Transverse colon (tissue), 4 donors: ENCODE data around the gene SART3.

Experiments used
- EP300 ChIP-seq: sonication (generic); formaldehyde crosslinking; IDR thresholded peaks from one replicate; pipeline ENCODE4 v1.6.1; 2017; ENCODE audit warnings: antibody characterized with exemption, low read depth
- POLR2A ChIP-seq: fragments of 450-650 bp; IDR thresholded peaks from one replicate; pipeline ENCODE4 v1.6.1; 2016; ENCODE audit warnings: antibody characterized with exemption, mild to moderate bottlenecking, moderate library complexity
- POLR2AphosphoS5 ChIP-seq, 3 donors: sonication (generic); formaldehyde crosslinking; IDR thresholded peaks; one replicate each; pipeline ENCODE4 v1.6.1; 2016; ENCODE audit warnings: antibody characterized with exemption in 3 of 3
- TF ChIP-seq, protein P1 (sequence below), 5 experiments: fragments of 200-600 bp in 3 of 5; fragments of 450-650 bp in 2 of 5; sonication (generic) in 3 of 5; IDR thresholded peaks; 1 replicate in 2 of 5; 2 replicates in 3 of 5; pipeline ENCODE4 v1.5.1; 2016 to 2017; ENCODE audit warnings: antibody characterized with exemption in 5 of 5, inconsistent platforms in 3 of 5, mild to moderate bottlenecking in 2 of 5, moderate library complexity in 1 of 5

DNA sequence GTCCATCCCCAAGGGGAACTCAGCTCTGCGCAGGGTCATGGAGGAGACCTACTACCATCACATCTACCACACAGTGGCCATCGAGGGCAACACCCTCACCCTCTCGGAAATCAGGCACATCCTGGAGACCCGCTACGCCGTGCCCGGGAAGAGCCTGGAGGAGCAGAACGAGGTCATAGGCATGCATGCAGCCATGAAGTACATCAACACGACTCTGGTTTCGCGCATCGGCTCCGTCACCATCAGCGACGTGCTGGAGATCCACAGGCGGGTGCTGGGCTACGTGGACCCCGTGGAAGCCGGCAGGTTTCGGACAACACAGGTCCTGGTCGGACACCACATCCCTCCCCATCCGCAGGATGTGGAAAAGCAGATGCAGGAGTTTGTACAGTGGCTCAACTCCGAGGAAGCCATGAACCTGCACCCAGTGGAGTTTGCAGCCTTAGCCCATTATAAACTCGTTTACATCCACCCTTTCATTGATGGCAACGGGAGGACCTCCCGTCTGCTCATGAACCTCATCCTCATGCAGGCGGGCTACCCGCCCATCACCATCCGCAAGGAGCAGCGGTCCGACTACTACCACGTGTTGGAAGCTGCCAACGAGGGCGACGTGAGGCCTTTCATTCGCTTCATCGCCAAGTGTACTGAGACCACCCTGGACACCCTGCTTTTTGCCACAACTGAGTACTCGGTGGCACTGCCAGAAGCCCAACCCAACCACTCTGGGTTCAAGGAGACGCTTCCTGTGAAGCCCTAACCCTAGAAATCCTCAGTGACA is 42.1 kb downstream of the SART3 start:
- TF ChIP-seq, protein P1, sequence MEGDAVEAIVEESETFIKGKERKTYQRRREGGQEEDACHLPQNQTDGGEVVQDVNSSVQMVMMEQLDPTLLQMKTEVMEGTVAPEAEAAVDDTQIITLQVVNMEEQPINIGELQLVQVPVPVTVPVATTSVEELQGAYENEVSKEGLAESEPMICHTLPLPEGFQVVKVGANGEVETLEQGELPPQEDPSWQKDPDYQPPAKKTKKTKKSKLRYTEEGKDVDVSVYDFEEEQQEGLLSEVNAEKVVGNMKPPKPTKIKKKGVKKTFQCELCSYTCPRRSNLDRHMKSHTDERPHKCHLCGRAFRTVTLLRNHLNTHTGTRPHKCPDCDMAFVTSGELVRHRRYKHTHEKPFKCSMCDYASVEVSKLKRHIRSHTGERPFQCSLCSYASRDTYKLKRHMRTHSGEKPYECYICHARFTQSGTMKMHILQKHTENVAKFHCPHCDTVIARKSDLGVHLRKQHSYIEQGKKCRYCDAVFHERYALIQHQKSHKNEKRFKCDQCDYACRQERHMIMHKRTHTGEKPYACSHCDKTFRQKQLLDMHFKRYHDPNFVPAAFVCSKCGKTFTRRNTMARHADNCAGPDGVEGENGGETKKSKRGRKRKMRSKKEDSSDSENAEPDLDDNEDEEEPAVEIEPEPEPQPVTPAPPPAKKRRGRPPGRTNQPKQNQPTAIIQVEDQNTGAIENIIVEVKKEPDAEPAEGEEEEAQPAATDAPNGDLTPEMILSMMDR (IDR thresholded peaks at IDR 0.05), result no peak
- TF ChIP-seq POLR2AphosphoS5 (IDR thresholded peaks at IDR 0.05) (no peak), POLR2A (no peak), EP300 (no peak)
